Measurements from ENCODE around the gene DAPK2. TPM values are rescaled to one million over a fixed set of nuclear protein-coding genes. Genes with fewer than 3 reads are reported as not detected.

DAPK2 gene
- total and polyA plus RNA-seq, 2 of the 4 experiments (the other 2 are of a cell fraction): 0.34 to 0.36 TPM

GRCh38 chr15:63947228-63947627 lies 99.1 kb downstream of the DAPK2 start:
- no peak overlapping the region for H3K27ac ChIP-seq (ENCODE audit: insufficient read depth, low read length)
- H3K4me2 ChIP-seq (ENCODE audit: low read depth, low read length): no peak overlapping the region
- H4K91ac ChIP-seq (ENCODE audit: insufficient read depth, low read depth, low read length): no peak overlapping the region
- no peak overlapping the region for H2BK20ac ChIP-seq (ENCODE audit: low read depth, low read length)
- no peak overlapping the region for H3K23ac ChIP-seq (ENCODE audit: low read depth, low read length)
- H3K18ac ChIP-seq (ENCODE audit: low read depth, low read length): no peak overlapping the region
- POLR2A ChIA-PET (ENCODE audit: unreplicated experiment): no interaction called here
- CTCF ChIA-PET: no interaction called here
- intact Hi-C loops (cut with micrococcal nuclease): no loop called here
- BruUV-seq (replicated peaks): no TSS peak
- H4K20me1 ChIP-seq (ENCODE audit: insufficient read depth, low read length): peaks cover 10% of the 10 kb centered on the region; the same call in 1 of the 2 replicates
- peaks cover 12% of the 10 kb centered on the region for H3K4me1 ChIP-seq (ENCODE audit: control insufficient read depth, insufficient read depth, low read length)
- H3K36me3 ChIP-seq (ENCODE audit: control insufficient read depth, insufficient read depth, low read length): no peaks in the 10 kb centered on the region
- no peak overlapping the region for H4K5ac ChIP-seq (ENCODE audit: low read depth, low read length)
- no peak overlapping the region for H2BK5ac ChIP-seq (ENCODE audit: low read depth, low read length, poor library complexity, severe bottlenecking)
- no peak overlapping the region; the same call in 1 of the 2 replicates for H2AK5ac ChIP-seq (ENCODE audit: low read depth, low read length)
- H3K14ac ChIP-seq (replicated peaks; ENCODE audit: low read depth, low read length): no peak overlapping the region
- H3K56ac ChIP-seq (ENCODE audit: extremely low read depth, insufficient read depth, low read length): no peak overlapping the region
- no peaks in the 10 kb centered on the region for H3K9me3 ChIP-seq (ENCODE audit: control insufficient read depth, insufficient read depth, low read length)
- TF ChIP-seq MAZ (IDR thresholded peaks at IDR 0.05; ENCODE audit: borderline replicate concordance, low read depth, low read length): no peak
- no peak for TF ChIP-seq BHLHE40 (IDR thresholded peaks at IDR 0.05; ENCODE audit: low read depth, low read length)
- no peak for TF ChIP-seq RCOR1 (IDR thresholded peaks at IDR 0.05; ENCODE audit: insufficient replicate concordance, low read length)
- TF ChIP-seq CEBPB (IDR thresholded peaks at IDR 0.05; ENCODE audit: low read depth, low read length): no peak
- no peak for TF ChIP-seq RFX5 (IDR thresholded peaks at IDR 0.05; ENCODE audit: low read depth, low read length)
- TF ChIP-seq FOS (IDR thresholded peaks at IDR 0.05; ENCODE audit: low read depth, low read length): no peak
- no peak for TF ChIP-seq CHD1 (IDR thresholded peaks at IDR 0.05; ENCODE audit: low read depth, low read length)
- TF ChIP-seq POLR2A (IDR thresholded peaks at IDR 0.05; ENCODE audit: low read depth, low read length): no peak
- no peak for TF ChIP-seq SMC3 (IDR thresholded peaks at IDR 0.05; ENCODE audit: low read depth, low read length)
- no peak for TF ChIP-seq RAD21 (IDR thresholded peaks at IDR 0.05; ENCODE audit: low read length)
- TF ChIP-seq CTCF (conservative IDR thresholded peaks at IDR 0.05; ENCODE audit: low read depth, low read length): no peak
- no peaks in the 10 kb centered on the region for H3K79me1 ChIP-seq (ENCODE audit: low read depth in 1 of 2, low read length in 2 of 2)
- H4K8ac ChIP-seq (ENCODE audit: low read depth in 2 of 2, low read length in 2 of 2): no peak overlapping the region
- H3K4me3 ChIP-seq (ENCODE audit: insufficient read depth, low read depth, low read length): no peak overlapping the region
- ATAC-seq (ENCODE audit: low read depth) (no peak), DNase-seq (no peak)
- no peak overlapping the region for H2AFZ ChIP-seq (replicated peaks; ENCODE audit: low read length, poor library complexity)
- H2BK15ac ChIP-seq (ENCODE audit: low read depth, low read length): no peak overlapping the region
- dilution Hi-C loops (cut with HindIII; ENCODE audit: low sequenced_read_pairs, unreplicated experiment): no loop called here
- no peak overlapping the region for H3K9ac ChIP-seq (ENCODE audit: low read depth, low read length)
- H2AK9ac ChIP-seq (replicated peaks; ENCODE audit: low read depth, low read length, poor library complexity): no peak overlapping the region
- H3K4ac ChIP-seq (ENCODE audit: low read depth, low read length): no peak overlapping the region
- H2BK120ac ChIP-seq (ENCODE audit: low read depth, low read length): no peak overlapping the region
- H3K9me1 ChIP-seq (ENCODE audit: insufficient read depth, low read length): peaks cover 20% of the 10 kb centered on the region
- in situ Hi-C loops (cut with MboI; ENCODE audit: low sequenced_read_pairs): no loop called here
- no peaks in the 10 kb centered on the region for H3K27me3 ChIP-seq (ENCODE audit: control insufficient read depth, insufficient read depth, low read length)
- no CpG with 5 or more reads among the region's 4 CpGs for WGBS, 2 experiments (ENCODE audit: extremely low coverage in 2 of 2, insufficient read length in 1 of 2)
